ENCODE results near the gene MAN1C1.

GRCh38 chr1:25576459-25577133 is 40.0 kb upstream of the MAN1C1 start:
- TF ChIP-seq GABPA (IDR thresholded peaks at IDR 0.05; ENCODE audit: low read depth) (no peak), CTCF (IDR thresholded peaks at IDR 0.05 in 2 of 3, conservative IDR thresholded peaks at IDR 0.05 in 1 of 3; ENCODE audit: control insufficient read depth in 2 of 3, extremely low read depth in 1 of 3, insufficient read depth in 1 of 3, low read depth in 3 of 3, low read length in 3 of 3) (no peak), EZH2 (IDR thresholded peaks at IDR 0.05; ENCODE audit: borderline replicate concordance, control insufficient read depth, low read depth, low read length) (no peak), ZNF274 (IDR thresholded peaks at IDR 0.05; ENCODE audit: insufficient read depth, insufficient read length) (no peak), ELK1 (IDR thresholded peaks at IDR 0.05; ENCODE audit: low read depth, low read length) (no peak), EP300 (IDR thresholded peaks at IDR 0.05; ENCODE audit: borderline replicate concordance in 1 of 2, control insufficient read depth in 1 of 2, low read depth in 2 of 2, low read length in 2 of 2) (no peak), NR2C2 (IDR thresholded peaks at IDR 0.05; ENCODE audit: borderline replicate concordance, control insufficient read depth, insufficient read length, low read depth) (no peak), BMI1 (IDR thresholded peaks at IDR 0.05; ENCODE audit: borderline replicate concordance) (no peak), USF2 (IDR thresholded peaks at IDR 0.05; ENCODE audit: borderline replicate concordance, low read depth, low read length) (no peak)

All from GM12878 (cell line).